Measurements from ENCODE around the gene CFAP99.

The CFAP99 gene

GRCh38 chr4:2386717-2387116 lies 32.0 kb upstream of the CFAP99 start:
- no peak for TF ChIP-seq CTCF (IDR thresholded peaks at IDR 0.05; ENCODE audit: low read depth, low read length)
- no peak overlapping the region for H3K4me3 ChIP-seq (ENCODE audit: low read depth, low read length)

GRCh38 chr4:2387218-2387617 lies 31.5 kb upstream of the CFAP99 start:
- no peak overlapping the region for H3K4me3 ChIP-seq (ENCODE audit: low read depth, low read length)
- no peak for TF ChIP-seq CTCF (IDR thresholded peaks at IDR 0.05; ENCODE audit: low read depth, low read length)

GRCh38 chr4:2387829-2388228 lies 30.9 kb upstream of the CFAP99 start:
- no peak for TF ChIP-seq CTCF (IDR thresholded peaks at IDR 0.05; ENCODE audit: low read depth, low read length)
- H3K4me3 ChIP-seq (ENCODE audit: low read depth, low read length), result no peak overlapping the region

GRCh38 chr4:2388429-2389182 lies 30.1 kb upstream of the CFAP99 start:
- TF ChIP-seq CTCF (IDR thresholded peaks at IDR 0.05; ENCODE audit: low read depth, low read length), result no peak
- H3K4me3 ChIP-seq (ENCODE audit: low read depth, low read length), result no peak overlapping the region

- H3K4me3 ChIP-seq (ENCODE audit: low read depth, low read length), result no peak overlapping the region
- TF ChIP-seq CTCF (IDR thresholded peaks at IDR 0.05; ENCODE audit: low read depth, low read length), result no peak
Measured at GRCh38 chr4:2389691-2390090, 29.1 kb upstream of the CFAP99 start.

- no peak for TF ChIP-seq CTCF (IDR thresholded peaks at IDR 0.05; ENCODE audit: low read depth, low read length)
- no peak overlapping the region for H3K4me3 ChIP-seq (ENCODE audit: low read depth, low read length)
Measured at GRCh38 chr4:2390146-2390545, 28.6 kb upstream of the CFAP99 start.

GRCh38 chr4:2390784-2391421 lies 27.9 kb upstream of the CFAP99 start:
- H3K4me3 ChIP-seq (ENCODE audit: low read depth, low read length), result no peak overlapping the region

More at GRCh38 chr4:2390784-2391421, 27.9 kb upstream of the CFAP99 start:
- no peak for TF ChIP-seq CTCF (IDR thresholded peaks at IDR 0.05; ENCODE audit: low read depth, low read length)
